ENCODE data around the gene PLP2. TPM values are rescaled to one million over a fixed set of nuclear protein-coding genes. Genes with fewer than 3 reads are reported as not detected.
"Not testable (repeated sequence)": the region's sequence is repeated elsewhere in the genome, so short reads cannot be mapped to it uniquely, and the experiment has no call there.

The PLP2 gene
- total and polyA plus RNA-seq, 2 donors (not counting 1 experiment from before 2014, with no cell fraction given), result 23.3 to 212 TPM

- not testable (repeated sequence) for H3K79me2 ChIP-seq (ENCODE audit: control insufficient read depth, insufficient read depth, low read length)
These were observed 22.4 kb upstream of the PLP2 start for GRCh38 chrX:49149291-49149690.

DNA sequence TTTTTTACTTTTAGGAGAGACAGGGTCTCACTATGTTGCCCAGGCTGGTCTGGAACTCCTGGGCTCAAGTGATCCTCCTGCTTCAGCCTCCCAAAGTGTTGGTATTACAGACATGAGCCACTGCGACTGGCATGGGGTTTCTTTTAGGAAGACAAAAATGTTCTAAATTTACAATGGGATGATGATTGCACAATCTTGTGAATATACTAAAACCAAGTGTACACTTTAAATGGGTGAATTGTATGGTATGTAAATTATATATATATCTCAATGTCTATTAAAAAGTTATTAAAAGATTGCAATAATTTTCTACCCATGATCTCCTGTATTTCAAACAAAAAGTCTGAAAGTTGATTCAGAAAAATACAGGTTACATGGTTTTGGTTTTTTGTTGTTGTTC, 18.2 kb upstream of the PLP2 start:
- Histone ChIP-seq H3K27me3 (ENCODE audit: control insufficient read depth, insufficient read depth, low read length) (no peaks in the 10 kb centered on the region), H2AFZ (ENCODE audit: low read length) (no peak overlapping the region), H3K27ac (ENCODE audit: insufficient read depth, low read length) (no peak overlapping the region), H3K79me2 (ENCODE audit: control insufficient read depth, insufficient read depth, low read length) (no peaks in the 10 kb centered on the region), H3K4me1 (ENCODE audit: control insufficient read depth, extremely low read depth, insufficient read depth, low read length) (no peaks in the 10 kb centered on the region), H3K4me3 (replicated peaks in 1 of 4; ENCODE audit: control extremely low read depth in 1 of 4, insufficient read depth in 1 of 4, low read depth in 3 of 4, low read length in 4 of 4) (no peak overlapping the region), H3K36me3 (ENCODE audit: control insufficient read depth, insufficient read depth, low read length) (no peaks in the 10 kb centered on the region), H3K9ac (ENCODE audit: insufficient read depth, low read length) (no peak overlapping the region), H3K9me3 (ENCODE audit: control insufficient read depth, insufficient read depth, low read depth, low read length) (no peaks in the 10 kb centered on the region), H4K20me1 (ENCODE audit: control insufficient read depth, extremely low read depth, insufficient read depth, low read length) (no peaks in the 10 kb centered on the region), H3K4me2 (ENCODE audit: extremely low read depth, insufficient read depth, low read length) (no peak overlapping the region)
- DNase-seq (ENCODE audit: low read depth in 2 of 2), result no peak
- TF ChIP-seq CTCF (conservative IDR thresholded peaks at IDR 0.05 in 1 of 2, IDR thresholded peaks at IDR 0.05 in 1 of 2; ENCODE audit: low read depth in 1 of 2, low read length in 2 of 2), result no peak
- no peak for TF ChIP-seq EZH2 (IDR thresholded peaks at IDR 0.05; ENCODE audit: low read length, missing control alignments)

More at GRCh38 chrX:49149291-49149690, 22.4 kb upstream of the PLP2 start:
- not testable (repeated sequence) for H2AFZ ChIP-seq (ENCODE audit: low read length); H3K4me3 ChIP-seq (replicated peaks in 1 of 4; ENCODE audit: control extremely low read depth in 1 of 4, insufficient read depth in 1 of 4, low read depth in 3 of 4, low read length in 4 of 4); H4K20me1 ChIP-seq (ENCODE audit: control insufficient read depth, extremely low read depth, insufficient read depth, low read length); H3K36me3 ChIP-seq (ENCODE audit: control insufficient read depth, insufficient read depth, low read length); H3K4me1 ChIP-seq (ENCODE audit: control insufficient read depth, extremely low read depth, insufficient read depth, low read length); H3K27ac ChIP-seq (ENCODE audit: insufficient read depth, low read length); H3K9me3 ChIP-seq (ENCODE audit: control insufficient read depth, insufficient read depth, low read depth, low read length); H3K9ac ChIP-seq (ENCODE audit: insufficient read depth, low read length); H3K4me2 ChIP-seq (ENCODE audit: extremely low read depth, insufficient read depth, low read length); H3K27me3 ChIP-seq (ENCODE audit: control insufficient read depth, insufficient read depth, low read length); DNase-seq (ENCODE audit: low read depth in 2 of 2)

DNA sequence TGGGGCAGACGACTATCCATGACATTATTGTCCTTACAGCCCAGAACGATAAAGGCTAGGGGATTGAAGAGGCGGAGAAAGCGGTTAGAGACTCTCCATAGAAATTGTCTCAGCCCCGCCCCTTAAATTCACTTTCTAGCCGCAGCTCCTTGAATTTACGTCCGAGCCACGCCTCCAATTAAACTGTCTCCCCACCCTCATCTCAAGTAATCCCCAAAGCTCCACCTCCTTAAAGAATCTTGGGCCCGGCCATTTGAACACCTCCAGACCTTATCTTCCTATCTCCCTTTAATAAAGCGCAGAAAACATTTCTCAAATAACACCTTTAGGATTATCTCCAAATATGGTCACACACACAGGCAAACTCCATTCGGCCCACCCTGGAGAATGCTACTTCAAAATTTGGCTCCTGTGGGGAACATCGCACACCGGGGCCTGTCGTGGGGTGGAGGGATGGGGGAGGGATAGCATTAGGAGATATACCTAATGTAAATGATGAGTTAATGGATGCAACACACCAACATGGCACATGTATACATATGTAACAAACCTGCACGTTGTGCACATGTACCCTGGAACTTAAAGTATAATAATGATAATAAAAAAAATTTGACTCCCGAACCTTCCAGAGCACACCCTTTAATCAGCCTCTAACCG, 16.3 kb upstream of the PLP2 start:
- TF ChIP-seq EZH2 (IDR thresholded peaks at IDR 0.05; ENCODE audit: low read length, missing control alignments) (no peak), CTCF (conservative IDR thresholded peaks at IDR 0.05 in 1 of 2, IDR thresholded peaks at IDR 0.05 in 1 of 2; ENCODE audit: low read depth in 1 of 2, low read length in 2 of 2) (no peak)
- Histone ChIP-seq H3K79me2 (ENCODE audit: control insufficient read depth, insufficient read depth, low read length) (no peaks in the 10 kb centered on the region), H2AFZ (ENCODE audit: low read length) (peak overlapping the region; percentile 51), H3K9ac (ENCODE audit: insufficient read depth, low read length) (peak overlapping the region; percentile 58), H3K27me3 (ENCODE audit: control insufficient read depth, insufficient read depth, low read length) (no peaks in the 10 kb centered on the region), H3K4me2 (ENCODE audit: extremely low read depth, insufficient read depth, low read length) (peak overlapping the region; percentile 78), H4K20me1 (ENCODE audit: control insufficient read depth, extremely low read depth, insufficient read depth, low read length) (no peaks in the 10 kb centered on the region), H3K4me1 (ENCODE audit: control insufficient read depth, extremely low read depth, insufficient read depth, low read length) (no peaks in the 10 kb centered on the region), H3K36me3 (ENCODE audit: control insufficient read depth, insufficient read depth, low read length) (no peaks in the 10 kb centered on the region), H3K27ac (ENCODE audit: insufficient read depth, low read length) (peak overlapping the region; percentile 85), H3K4me3 (replicated peaks in 1 of 4; ENCODE audit: control extremely low read depth in 1 of 4, insufficient read depth in 1 of 4, low read depth in 3 of 4, low read length in 4 of 4) (peak overlapping the region; percentile 1 to 63 (median 40)), H3K9me3 (ENCODE audit: control insufficient read depth, insufficient read depth, low read depth, low read length) (no peaks in the 10 kb centered on the region)
- DNase-seq (ENCODE audit: low read depth in 2 of 2), result peak; percentile 72 to 82
